A673 (cell line): ENCODE results near the gene ATF7IP2. TPM values are rescaled to one million over a fixed set of nuclear protein-coding genes. Genes with fewer than 3 reads are reported as not detected.

Source experiments
- BruUV-seq: library from RNA; stranded (reverse); fragments of 400-500 nt; replicated peaks from 2 replicates; lab custom pipeline; 2021; lab: Mats Ljungman, UMichigan
- CTCF ChIA-PET: fragments of 300-600 bp; sonication (Branson Sonifier 250); formaldehyde crosslinking; loops from one replicate; lab custom pipeline; 2022; ENCODE audit warnings: antibody characterized with exemption; lab: Charles Lee
- POLR2A ChIA-PET: fragments of 300-600 bp; sonication (Branson Sonifier 250); formaldehyde crosslinking; loops from one replicate; lab custom pipeline; 2022; ENCODE audit warnings: antibody characterized with exemption; ENCODE audit not compliant: low non-redundant PET; lab: Charles Lee
- DNase-seq: peaks from one replicate; pipeline ENCODE4 v3.0.0-alpha.2; 2015; ENCODE audit warnings: low spot score
- H3K27ac ChIP-seq: fragments of 200-600 bp; sonication (generic); 2 replicates; pipeline ENCODE4 v1.5.1; 2016; ENCODE audit warnings: mixed run types, low read depth, mild to moderate bottlenecking, mixed read lengths, antibody characterized with exemption, low read length; ENCODE audit not compliant: poor library complexity, severe bottlenecking
- H3K27me3 ChIP-seq: fragments of 200-600 bp; sonication (generic); replicated peaks from 2 replicates; pipeline ENCODE4 v1.6.1; 2017; ENCODE audit warnings: mixed run types, low read depth, mild to moderate bottlenecking, mixed read lengths, antibody characterized with exemption, low read length; ENCODE audit not compliant: insufficient read depth, poor library complexity
- H3K36me3 ChIP-seq: fragments of 200-600 bp; sonication (generic); 2 replicates; pipeline ENCODE4 v1.6.1; 2016; ENCODE audit warnings: mixed run types, mild to moderate bottlenecking, mixed read lengths, antibody characterized with exemption, low read length; ENCODE audit not compliant: insufficient read depth, poor library complexity, severe bottlenecking
- H3K4me1 ChIP-seq: fragments of 200-600 bp; sonication (generic); 2 replicates; pipeline ENCODE4 v1.6.1; 2017; ENCODE audit warnings: mixed run types, mild to moderate bottlenecking, mixed read lengths, antibody characterized with exemption, low read length; ENCODE audit not compliant: insufficient read depth, poor library complexity, severe bottlenecking
- H3K4me3 ChIP-seq: fragments of 200-600 bp; sonication (generic); 2 replicates; pipeline ENCODE4 v1.5.1; 2016; ENCODE audit warnings: low read depth, mixed run types, mild to moderate bottlenecking, mixed read lengths, low read length; ENCODE audit not compliant: poor library complexity, severe bottlenecking
- H3K9me3 ChIP-seq: fragments of 200-600 bp; sonication (generic); 2 replicates; pipeline ENCODE4 v1.6.1; 2016; ENCODE audit warnings: mixed run types, low read depth, mild to moderate bottlenecking, mixed read lengths, antibody characterized with exemption, low read length; ENCODE audit not compliant: poor library complexity, severe bottlenecking
- CTCF ChIP-seq: fragments of 300-800, 200-600 bp; sonication (generic); conservative IDR thresholded peaks from 2 replicates; pipeline ENCODE4 v1.5.1; 2017; ENCODE audit warnings: low read depth, mild to moderate bottlenecking, antibody characterized with exemption, low read length, moderate library complexity, mixed read lengths
- EZH2 ChIP-seq: fragments of 200-600 bp; sonication (generic); IDR thresholded peaks from 2 replicates; pipeline ENCODE4 v1.6.1; 2017; ENCODE audit warnings: borderline replicate concordance, low read depth, mild to moderate bottlenecking, mixed read lengths, antibody characterized with exemption, low read length; ENCODE audit not compliant: poor library complexity, severe bottlenecking
- intact Hi-C: fragments of 100-400 bp; cut with micrococcal nuclease; formaldehyde crosslinking; loops from one replicate; pipeline ENCODE4 v1.10.0; 2022; ENCODE audit not compliant: unreplicated experiment
- total RNA-seq: library from RNA; stranded (reverse); gene quantifications from 2 replicates; pipeline ENCODE4 v1.2.3, GENCODE V29; 2021

ATF7IP2 gene
- total RNA-seq, 1 experiment from 2014 or later, result 20.9 TPM

DNA sequence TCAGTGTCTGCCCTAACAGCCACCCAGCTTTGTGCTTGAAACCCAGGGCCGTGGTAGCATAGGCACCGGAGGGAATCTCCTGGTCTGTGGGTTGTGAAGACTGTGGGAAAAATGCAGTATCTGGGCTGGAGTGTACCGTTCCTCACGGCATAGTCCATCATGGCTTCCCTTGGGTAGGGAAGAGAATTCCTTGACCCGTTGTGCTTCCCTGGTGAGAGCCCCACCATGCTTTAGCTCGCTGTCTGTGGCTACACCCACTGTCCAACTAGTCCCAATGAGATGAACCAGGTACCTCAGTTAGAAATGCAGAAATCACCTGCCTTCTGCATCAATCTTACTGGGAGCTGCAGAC, 67.3 kb downstream of the ATF7IP2 start:
- no peak for DNase-seq
- ChIA-PET CTCF (interaction anchor here (0.6 kb wide), 1 partner anchor 62 kb away, joined by 7 read pairs; no protein-coding TSS in a partner anchor), POLR2A (no interaction called here)
- no peaks in the 10 kb centered on the region for H3K27me3 ChIP-seq
- intact Hi-C loops, result no loop called here
- H3K27ac ChIP-seq, result no peak overlapping the region
- no TSS peak for BruUV-seq
- no peaks in the 10 kb centered on the region for H3K9me3 ChIP-seq
- H3K4me1 ChIP-seq, result no peaks in the 10 kb centered on the region
- no peaks in the 10 kb centered on the region for H3K36me3 ChIP-seq
- TF ChIP-seq EZH2 (no peak), CTCF (no peak)
- H3K4me3 ChIP-seq, result no peak overlapping the region

- H3K9me3 ChIP-seq, result no peaks in the 10 kb centered on the region
- POLR2A ChIA-PET, result no interaction called here
- no peak overlapping the region for H3K4me3 ChIP-seq
- no peak overlapping the region for H3K27ac ChIP-seq
- no peaks in the 10 kb centered on the region for H3K36me3 ChIP-seq
- no peak for DNase-seq
- H3K27me3 ChIP-seq, result no peaks in the 10 kb centered on the region
- BruUV-seq, result no TSS peak
- CTCF ChIA-PET, result no interaction called here
- TF ChIP-seq CTCF (no peak), EZH2 (no peak)
- intact Hi-C loops, result no loop called here
- H3K4me1 ChIP-seq, result no peaks in the 10 kb centered on the region
Observed at GRCh38 chr16:10465821-10466220, 80.0 kb downstream of the ATF7IP2 start.

DNA sequence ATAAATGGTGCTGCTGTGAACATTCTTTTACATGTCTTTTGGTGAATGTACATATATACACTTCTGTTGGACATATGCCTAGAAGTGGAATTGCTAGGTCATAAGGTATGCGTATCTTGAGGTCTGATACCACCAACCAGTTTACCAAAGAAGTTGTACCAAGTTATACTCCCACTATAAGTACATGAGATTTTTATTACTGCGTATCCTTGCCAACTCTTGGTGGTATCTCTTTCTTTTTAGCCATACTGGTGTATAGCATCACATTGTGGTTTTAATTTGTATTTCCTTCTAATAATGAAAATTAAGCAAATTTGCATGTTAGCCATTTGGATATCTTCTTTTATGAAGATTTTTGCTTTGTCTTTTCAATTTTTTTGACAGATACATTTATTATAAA, 80.5 kb downstream of the ATF7IP2 start:
- no TSS peak for BruUV-seq
- Histone ChIP-seq H3K4me3 (no peak overlapping the region), H3K27ac (no peak overlapping the region), H3K4me1 (no peaks in the 10 kb centered on the region), H3K9me3 (no peaks in the 10 kb centered on the region), H3K36me3 (no peaks in the 10 kb centered on the region), H3K27me3 (no peaks in the 10 kb centered on the region)
- CTCF ChIA-PET, result no interaction called here
- DNase-seq, result no peak
- TF ChIP-seq CTCF, result no peak
- TF ChIP-seq EZH2, result no peak
- intact Hi-C loops, result no loop called here
- POLR2A ChIA-PET, result no interaction called here
